SK-N-MC (cell line): ENCODE results near the gene SLC6A14.

Experiments
- EZH2 ChIP-seq: fragments of 200-600 bp; sonication (generic); IDR thresholded peaks from one replicate; pipeline ENCODE4 v1.6.1; 2017; ENCODE audit warnings: antibody characterized with exemption
- POLR2AphosphoS5 ChIP-seq: IDR thresholded peaks from 2 replicates; pipeline ENCODE4 v1.6.1; 2012; ENCODE audit warnings: mild to moderate bottlenecking, low read depth, low read length, borderline replicate concordance

DNA sequence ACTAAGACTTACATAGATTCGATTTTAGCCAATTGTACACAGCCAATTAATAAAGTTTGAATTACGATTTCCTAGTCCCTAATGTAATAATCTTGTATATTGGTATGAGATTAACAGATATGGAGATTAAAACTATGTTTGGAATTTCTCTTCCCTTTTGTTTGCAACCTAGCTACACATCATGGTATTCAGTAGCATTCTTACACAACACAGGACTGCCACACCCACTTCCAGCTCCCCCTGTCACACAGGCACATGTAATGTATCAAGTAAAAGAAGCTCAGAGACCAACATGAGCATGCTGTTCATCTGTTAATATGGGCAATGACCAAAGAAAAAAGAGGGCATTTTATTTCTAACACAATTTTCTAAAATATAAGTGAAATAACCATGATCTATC lies 12.8 kb downstream of the SLC6A14 start:
- no peak for TF ChIP-seq EZH2
- TF ChIP-seq POLR2AphosphoS5: no peak
